Bronchial epithelial cell (primary cell): ENCODE data around the gene OTUD7B. TPM values are rescaled to one million over a fixed set of nuclear protein-coding genes. Genes with fewer than 3 reads are reported as not detected.

Experiments used
- DNase-seq: peaks from one replicate; pipeline ENCODE4 v3.0.0-alpha.2; 2010; ENCODE audit warnings: low read depth
- FAIRE-seq: peaks from 2 replicates; lab custom pipeline; 2011; peaks lifted over from hg19 to GRCh38; lab: Jason Lieb, UNC
- H3K27me3 ChIP-seq: 2 replicates; pipeline ENCODE4 v1.5.1; 2011; ENCODE audit warnings: low read length; ENCODE audit not compliant: control insufficient read depth, insufficient read depth
- H3K36me3 ChIP-seq: 2 replicates; pipeline ENCODE4 v1.5.1; 2011; ENCODE audit warnings: low read length; ENCODE audit not compliant: control insufficient read depth, insufficient read depth
- H3K4me3 ChIP-seq: 2 replicates; pipeline ENCODE4 v1.5.1; 2011; ENCODE audit warnings: mild to moderate bottlenecking, low read depth, low read length, control low read depth
- CTCF ChIP-seq: IDR thresholded peaks from 2 replicates; pipeline ENCODE4 v1.5.1; 2011; ENCODE audit warnings: mild to moderate bottlenecking, moderate library complexity, low read length, control low read depth, inconsistent platforms; ENCODE audit not compliant: insufficient read depth, severe bottlenecking
- total RNA-seq: library from RNA; depleted of rRNA; stranded (reverse); fragments of >200 nt; gene quantifications from 2 replicates; pipeline ENCODE4 v1.2.1, GENCODE V29; 2014

The OTUD7B gene
- total RNA-seq, 1 donor from 2014 or later = 15.3 TPM

GRCh38 chr1:150049926-150050325 lies 39.4 kb upstream of the OTUD7B start:
- no peak overlapping the region for H3K4me3 ChIP-seq

GRCh38 chr1:150034336-150034735 lies 23.8 kb upstream of the OTUD7B start:
- H3K36me3 ChIP-seq = no peaks in the 10 kb centered on the region
- no peak for DNase-seq
- no peak for TF ChIP-seq CTCF
- no peak overlapping the region for H3K4me3 ChIP-seq
- no peak for FAIRE-seq
- H3K27me3 ChIP-seq = no peaks in the 10 kb centered on the region

More at GRCh38 chr1:150049926-150050325, 39.4 kb upstream of the OTUD7B start:
- Histone ChIP-seq H3K27me3 (no peaks in the 10 kb centered on the region), H3K36me3 (no peaks in the 10 kb centered on the region)
- DNase-seq (no peak), FAIRE-seq (no peak)
- no peak for TF ChIP-seq CTCF

- Histone ChIP-seq H3K36me3 (no peaks in the 10 kb centered on the region), H3K4me3 (no peak overlapping the region), H3K27me3 (no peaks in the 10 kb centered on the region)
- no peak for TF ChIP-seq CTCF
- FAIRE-seq = no peak
- no peak for DNase-seq
These were observed 17.8 kb upstream of the OTUD7B start for GRCh38 chr1:150028322-150028721.

- FAIRE-seq (no peak), DNase-seq (no peak)
- no peak for TF ChIP-seq CTCF
These were observed 13.6 kb upstream of the OTUD7B start for GRCh38 chr1:150024156-150024555.

GRCh38 chr1:150022357-150022756 lies 11.8 kb upstream of the OTUD7B start:
- DNase-seq (no peak), FAIRE-seq (no peak)
- Histone ChIP-seq H3K4me3 (no peak overlapping the region), H3K27me3 (no peaks in the 10 kb centered on the region), H3K36me3 (no peaks in the 10 kb centered on the region)
- TF ChIP-seq CTCF = no peak

More at GRCh38 chr1:150024156-150024555, 13.6 kb upstream of the OTUD7B start:
- Histone ChIP-seq H3K36me3 (no peaks in the 10 kb centered on the region), H3K27me3 (no peaks in the 10 kb centered on the region), H3K4me3 (no peak overlapping the region)

GRCh38 chr1:150021191-150021694 lies 10.7 kb upstream of the OTUD7B start:
- H3K4me3 ChIP-seq = no peak overlapping the region
- FAIRE-seq = no peak
- no peaks in the 10 kb centered on the region for H3K27me3 ChIP-seq
- no peak for TF ChIP-seq CTCF
- DNase-seq = no peak
- H3K36me3 ChIP-seq = no peaks in the 10 kb centered on the region
